Measurements from ENCODE around the gene KIF7. TPM values are rescaled to one million over a fixed set of nuclear protein-coding genes. Genes with fewer than 3 reads are reported as not detected.

The KIF7 gene
- total RNA-seq, 2 donors from 2014 or later: 2.1 to 3.0 TPM

- no peak for DNase-seq
- TF ChIP-seq CTCF (IDR thresholded peaks at IDR 0.05) (no peak), POLR2A (IDR thresholded peaks at IDR 0.05) (no peak)
- no peak for ATAC-seq
- Histone ChIP-seq H3K4me3 (no peak overlapping the region), H3K4me1 (no peaks in the 10 kb centered on the region), H3K9me3 (no peaks in the 10 kb centered on the region), H3K27me3 (no peaks in the 10 kb centered on the region), H3K36me3 (replicated peaks in 1 of 2; ENCODE audit: insufficient read depth in 1 of 2, low read depth in 2 of 2) (no peaks in the 10 kb centered on the region), H3K27ac (no peak overlapping the region)
- intact Hi-C loops (cut with DNase I): loop anchor here (10.0 kb wide), 1 partner anchor 55 kb away; the partner anchor contains the start of genes PEX11A and WDR93
- WGBS, 2 donors: 93 to 94% methylated on average over 5 of the region's 5 CpGs
Measured at GRCh38 chr15:89640245-89640644, 15.0 kb downstream of the KIF7 start.

GRCh38 chr15:89633585-89633984 is 21.7 kb downstream of the KIF7 start:
- no peaks in the 10 kb centered on the region for H3K27me3 ChIP-seq
- no peaks in the 10 kb centered on the region for H3K4me1 ChIP-seq
- intact Hi-C loops (cut with DNase I): no loop called here
- H3K36me3 ChIP-seq (replicated peaks in 1 of 2; ENCODE audit: insufficient read depth in 1 of 2, low read depth in 2 of 2): no peaks in the 10 kb centered on the region
- no peak for ATAC-seq
- TF ChIP-seq POLR2A (IDR thresholded peaks at IDR 0.05): no peak
- no peak for TF ChIP-seq CTCF (IDR thresholded peaks at IDR 0.05)
- no peak overlapping the region for H3K4me3 ChIP-seq
- DNase-seq: no peak
- H3K27ac ChIP-seq: no peak overlapping the region
- WGBS, 2 donors: 94 to 97% methylated on average over 23 of the region's 23 CpGs
- no peaks in the 10 kb centered on the region for H3K9me3 ChIP-seq

- Histone ChIP-seq H3K27ac (no peak overlapping the region), H3K27me3 (no peaks in the 10 kb centered on the region), H3K9me3 (no peaks in the 10 kb centered on the region), H3K36me3 (replicated peaks in 1 of 2; ENCODE audit: insufficient read depth in 1 of 2, low read depth in 2 of 2) (no peaks in the 10 kb centered on the region), H3K4me3 (no peak overlapping the region), H3K4me1 (no peaks in the 10 kb centered on the region)
- TF ChIP-seq CTCF (IDR thresholded peaks at IDR 0.05) (no peak), POLR2A (IDR thresholded peaks at IDR 0.05) (no peak)
- intact Hi-C loops (cut with DNase I): no loop called here
- DNase-seq (no peak), ATAC-seq (no peak)
- WGBS, 2 donors: 84 to 85% methylated on average over 13 to 18 of the region's 18 CpGs
Measured at GRCh38 chr15:89632563-89633430, 22.5 kb downstream of the KIF7 start.

- WGBS, 2 donors: 89 to 92% methylated on average over 9 to 10 of the region's 10 CpGs
- Histone ChIP-seq H3K27me3 (no peaks in the 10 kb centered on the region), H3K9me3 (no peaks in the 10 kb centered on the region), H3K4me1 (no peaks in the 10 kb centered on the region), H3K27ac (no peak overlapping the region), H3K4me3 (no peak overlapping the region), H3K36me3 (replicated peaks in 1 of 2; ENCODE audit: insufficient read depth in 1 of 2, low read depth in 2 of 2) (no peaks in the 10 kb centered on the region)
- TF ChIP-seq POLR2A (IDR thresholded peaks at IDR 0.05) (no peak), CTCF (IDR thresholded peaks at IDR 0.05) (no peak)
- intact Hi-C loops (cut with DNase I): no loop called here
- DNase-seq: no peak
- ATAC-seq: no peak
Measured at GRCh38 chr15:89631902-89632264, 23.4 kb downstream of the KIF7 start.
